Body of pancreas (tissue), 4 donors: ENCODE data around the gene C2CD4A. TPM values are rescaled to one million over a fixed set of nuclear protein-coding genes. Genes with fewer than 3 reads are reported as not detected.
A peak's percentile ranks its signal among the peaks of the same experiment; 100 is the strongest.

Experiments used
- ATAC-seq: fragments of 150-250 bp; one replicate; pipeline ENCODE4 v1.9.1; 2016
- DNase-seq, 4 donors: peaks; one replicate each; pipeline ENCODE4 v3.0.0-alpha.2; 2019
- H3K27ac ChIP-seq, 4 donors: fragments of 200-600 bp; sonication (generic); 1 replicate in 3 of 4; 2 replicates in 1 of 4; pipeline versions ENCODE4 v1.5.1 to v1.6.1; 2016 to 2019; ENCODE audit warnings: mild to moderate bottlenecking in 1 of 4, mixed read lengths in 1 of 4, moderate library complexity in 1 of 4
- H3K27me3 ChIP-seq, 2 donors: fragments of 200-600 bp; sonication (generic); one replicate each; pipeline ENCODE4 v1.6.0; 2016; ENCODE audit warnings: mild to moderate bottlenecking in 1 of 2
- H3K36me3 ChIP-seq, 2 donors: fragments of 200-600 bp; sonication (generic); replicated peaks in 1 of 2; 2 replicates each; pipeline ENCODE4 v1.5.1; 2016; ENCODE audit warnings: low read depth in 2 of 2; ENCODE audit not compliant: insufficient read depth in 1 of 2
- H3K4me1 ChIP-seq: fragments of 200-600 bp; sonication (generic); one replicate; pipeline ENCODE4 v1.6.0; 2016
- H3K4me3 ChIP-seq, 2 donors: fragments of 200-600 bp; sonication (generic); 1 replicate in 1 of 2; 2 replicates in 1 of 2; pipeline ENCODE4 v1.5.1; 2016 to 2019
- H3K9me3 ChIP-seq, 3 donors: fragments of 200-600 bp; sonication (generic); 1 replicate in 2 of 3; 2 replicates in 1 of 3; pipeline ENCODE4 v1.5.1; 2016
- POLR2A ChIP-seq, 3 donors: fragments of 450-650 bp; IDR thresholded peaks; one replicate each; pipeline ENCODE4 v1.6.1; 2016; ENCODE audit warnings: antibody characterized with exemption in 3 of 3, mild to moderate bottlenecking in 2 of 3
- WGBS, 2 donors: methylation state at CpG; one replicate each; pipeline ENCODE4 v1.1.5; 2017; 5-methylcytosine and 5-hydroxymethylcytosine counted together
- intact Hi-C: fragments of 100-400 bp; cut with DNase I; formaldehyde crosslinking; loops from one replicate; pipeline ENCODE4 v1.15.1; 2023
- total RNA-seq, 2 donors: library from RNA; depleted of rRNA; stranded (reverse); fragments of >200 nt; gene quantifications; one replicate each; pipeline ENCODE4 v1.1.0, GENCODE V29; 2016
- TF ChIP-seq, protein P1 (sequence below), 7 experiments: fragments of 450-650 bp in 4 of 7; fragments of 200-600 bp in 3 of 7; sonication (generic) in 3 of 7; IDR thresholded peaks; one replicate each; pipeline ENCODE4 v1.5.1; 2016 to 2019; ENCODE audit warnings: antibody characterized with exemption in 7 of 7

C2CD4A gene
- total RNA-seq, 2 donors from 2014 or later: 1.6 to 2.1 TPM

DNA sequence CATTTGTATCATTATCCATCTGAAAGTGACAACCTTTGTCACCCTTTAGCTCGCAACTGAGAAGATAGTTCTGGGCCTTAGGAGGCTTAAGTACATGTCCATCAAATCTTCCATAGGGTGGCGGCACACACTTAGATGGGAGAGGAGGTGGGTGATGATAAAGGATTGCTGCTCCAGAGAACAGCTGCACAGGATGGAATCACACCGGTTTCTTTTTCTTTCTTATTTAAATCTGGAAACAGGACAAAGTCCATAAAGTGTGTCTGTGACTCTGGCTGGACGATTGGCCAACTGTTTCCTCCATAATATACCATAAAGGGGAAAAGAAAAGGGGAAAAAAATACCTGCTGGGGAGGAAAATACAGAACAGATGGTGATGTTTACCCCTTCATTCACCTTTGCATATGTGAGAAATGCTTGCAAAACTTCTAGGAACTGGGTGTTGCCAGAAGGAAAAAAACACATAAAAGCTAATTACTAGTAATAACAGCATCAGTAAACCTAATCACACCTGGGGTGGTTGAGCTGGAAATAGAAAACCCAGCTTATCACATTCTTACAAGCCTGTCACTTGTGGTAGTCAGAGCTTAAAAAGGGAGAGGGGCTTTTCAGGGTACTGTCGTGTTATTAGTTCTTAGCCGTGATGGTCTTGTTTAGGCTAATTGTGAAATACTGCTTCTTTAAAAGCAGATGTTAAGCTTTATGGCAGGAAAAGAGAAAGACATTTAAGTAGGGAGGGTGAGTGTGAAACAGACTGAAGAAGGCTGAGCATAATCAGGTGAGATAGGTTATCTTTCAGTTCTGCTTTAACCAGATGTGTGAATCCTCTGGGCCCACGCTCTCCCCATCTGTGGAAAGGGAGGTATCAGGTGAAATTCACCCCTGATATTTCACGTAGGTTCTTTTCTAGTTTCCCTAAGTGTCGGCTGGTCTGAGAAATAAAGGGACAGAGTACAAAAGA is 16.7 kb downstream of the C2CD4A start:
- H3K27ac ChIP-seq: no peak overlapping the region
- no peaks in the 10 kb centered on the region for H3K9me3 ChIP-seq
- 70 to 82% methylated on average over 9 of the region's 9 CpGs for WGBS, 2 donors
- H3K4me3 ChIP-seq: no peak overlapping the region
- no peak for ATAC-seq
- no peaks in the 10 kb centered on the region for H3K27me3 ChIP-seq
- H3K4me1 ChIP-seq: peaks cover 13% of the 10 kb centered on the region
- H3K36me3 ChIP-seq: no peaks in the 10 kb centered on the region
- no peak for DNase-seq
- TF ChIP-seq, protein P1, sequence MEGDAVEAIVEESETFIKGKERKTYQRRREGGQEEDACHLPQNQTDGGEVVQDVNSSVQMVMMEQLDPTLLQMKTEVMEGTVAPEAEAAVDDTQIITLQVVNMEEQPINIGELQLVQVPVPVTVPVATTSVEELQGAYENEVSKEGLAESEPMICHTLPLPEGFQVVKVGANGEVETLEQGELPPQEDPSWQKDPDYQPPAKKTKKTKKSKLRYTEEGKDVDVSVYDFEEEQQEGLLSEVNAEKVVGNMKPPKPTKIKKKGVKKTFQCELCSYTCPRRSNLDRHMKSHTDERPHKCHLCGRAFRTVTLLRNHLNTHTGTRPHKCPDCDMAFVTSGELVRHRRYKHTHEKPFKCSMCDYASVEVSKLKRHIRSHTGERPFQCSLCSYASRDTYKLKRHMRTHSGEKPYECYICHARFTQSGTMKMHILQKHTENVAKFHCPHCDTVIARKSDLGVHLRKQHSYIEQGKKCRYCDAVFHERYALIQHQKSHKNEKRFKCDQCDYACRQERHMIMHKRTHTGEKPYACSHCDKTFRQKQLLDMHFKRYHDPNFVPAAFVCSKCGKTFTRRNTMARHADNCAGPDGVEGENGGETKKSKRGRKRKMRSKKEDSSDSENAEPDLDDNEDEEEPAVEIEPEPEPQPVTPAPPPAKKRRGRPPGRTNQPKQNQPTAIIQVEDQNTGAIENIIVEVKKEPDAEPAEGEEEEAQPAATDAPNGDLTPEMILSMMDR (IDR thresholded peaks at IDR 0.05): no peak
- intact Hi-C loops: no loop called here

DNA sequence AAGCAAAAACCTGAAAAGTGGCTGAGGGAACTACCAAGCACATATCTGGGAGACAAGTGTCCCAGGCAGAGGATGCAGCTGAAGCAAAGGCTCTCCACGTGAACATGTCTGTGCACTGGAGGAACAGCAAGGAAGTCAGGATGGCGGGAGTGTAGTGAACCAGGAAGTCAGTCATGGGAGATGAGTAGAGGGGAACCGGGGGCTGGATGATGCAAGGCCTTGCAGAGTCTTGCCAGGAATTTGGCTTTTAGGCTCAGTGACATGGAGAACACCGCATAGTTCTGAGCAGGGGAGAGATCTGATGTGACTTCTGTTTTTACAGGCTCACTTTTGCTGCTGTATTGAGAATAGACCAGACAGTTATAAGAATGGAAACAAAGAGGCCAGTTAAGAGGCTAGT is 19.0 kb downstream of the C2CD4A start:
- DNase-seq (peak in 1 of 4 donors; percentile 27), ATAC-seq (no peak)
- Histone ChIP-seq H3K27ac (no peak overlapping the region), H3K36me3 (no peaks in the 10 kb centered on the region), H3K27me3 (no peaks in the 10 kb centered on the region), H3K4me3 (no peak overlapping the region), H3K4me1 (peaks cover 15% of the 10 kb centered on the region), H3K9me3 (no peaks in the 10 kb centered on the region)
- intact Hi-C loops: no loop called here
- 58 to 79% methylated on average over 4 of the region's 4 CpGs for WGBS, 2 donors
- TF ChIP-seq, protein P1 (IDR thresholded peaks at IDR 0.05): no peak
- TF ChIP-seq POLR2A (IDR thresholded peaks at IDR 0.05): peak in 1 of 3 donors; percentile 9

DNA sequence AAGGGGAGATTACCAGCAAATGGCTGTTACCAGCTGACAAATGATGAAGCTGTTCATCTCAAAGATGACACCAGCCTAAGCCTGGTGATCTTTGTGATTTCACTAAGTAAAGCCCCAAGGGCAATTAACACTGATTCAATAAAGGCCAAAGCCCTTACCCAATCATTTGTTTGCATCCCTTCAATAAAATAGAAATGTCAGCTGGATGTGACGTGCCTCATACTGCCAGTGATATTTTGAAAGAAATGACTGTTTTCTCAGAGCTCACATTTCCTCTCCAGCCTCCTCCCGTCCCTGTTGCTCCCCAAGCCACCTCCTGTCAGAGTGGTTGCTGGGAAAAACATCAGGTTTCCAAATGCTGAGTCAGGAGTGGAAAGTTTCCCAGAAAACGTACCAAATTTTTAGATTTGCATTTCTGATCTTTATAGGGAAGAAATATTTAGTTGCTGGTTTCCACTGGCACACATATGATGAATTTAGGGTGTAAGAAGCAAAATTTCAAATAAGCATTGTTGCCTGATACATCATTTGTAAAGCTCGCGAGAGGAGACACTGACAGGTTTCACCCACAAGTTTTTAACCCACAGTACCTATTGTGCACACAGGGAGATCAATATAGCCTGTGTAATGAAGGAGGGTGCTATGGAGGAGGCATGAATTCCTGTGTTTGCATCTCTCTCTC is 21.0 kb downstream of the C2CD4A start:
- peaks cover 15% of the 10 kb centered on the region for H3K4me1 ChIP-seq
- ATAC-seq (peak; percentile 89), DNase-seq (peak; percentile 48 to 69 (median 55))
- no peak for TF ChIP-seq POLR2A (IDR thresholded peaks at IDR 0.05)
- TF ChIP-seq, protein P1 (IDR thresholded peaks at IDR 0.05): no peak
- intact Hi-C loops: no loop called here
- H3K9me3 ChIP-seq: no peaks in the 10 kb centered on the region
- no peaks in the 10 kb centered on the region for H3K36me3 ChIP-seq
- H3K4me3 ChIP-seq: no peak overlapping the region
- peak overlapping the region; percentile 26 to 75 (median 56) for H3K27ac ChIP-seq
- H3K27me3 ChIP-seq: no peaks in the 10 kb centered on the region
- 7 to 8% methylated on average over 5 of the region's 5 CpGs for WGBS, 2 donors

DNA sequence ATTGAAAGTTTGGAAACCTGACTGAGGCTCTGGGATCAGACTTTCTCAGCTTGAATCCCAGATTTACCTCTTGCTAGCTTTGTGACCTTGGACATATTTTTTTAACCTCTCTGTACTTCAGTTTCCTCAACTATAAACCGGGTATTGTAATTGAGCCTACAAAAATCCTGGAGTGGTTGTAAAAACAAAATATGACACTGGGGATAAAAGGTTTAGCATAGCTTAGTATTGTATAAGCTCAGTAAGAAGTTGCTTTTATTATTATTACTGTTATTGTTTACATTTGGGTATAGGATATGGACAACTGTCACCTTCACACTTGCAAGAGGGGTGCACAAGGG is 21.5 kb downstream of the C2CD4A start:
- no peaks in the 10 kb centered on the region for H3K9me3 ChIP-seq
- peak overlapping the region in 3 of 4 donors; percentile 48 to 75 (median 64) for H3K27ac ChIP-seq
- no peak for TF ChIP-seq POLR2A (IDR thresholded peaks at IDR 0.05)
- TF ChIP-seq, protein P1 (IDR thresholded peaks at IDR 0.05): no peak
- no peaks in the 10 kb centered on the region for H3K36me3 ChIP-seq
- DNase-seq: no peak
- no peak for ATAC-seq
- H3K4me3 ChIP-seq: no peak overlapping the region
- peaks cover 15% of the 10 kb centered on the region for H3K4me1 ChIP-seq
- no peaks in the 10 kb centered on the region for H3K27me3 ChIP-seq
- intact Hi-C loops: no loop called here
- WGBS, 2 donors: 11 to 23% methylated on average over 1 of the region's 1 CpG
